GM21390 (cell line): ENCODE results near the gene SLC9A3.

Experiments
- ATAC-seq: cut with Tn5 transposase; IDR thresholded peaks from one replicate; pipeline ENCODE4 v1.9.1; 2021; ENCODE audit not compliant: unreplicated experiment

SLC9A3 gene

DNA sequence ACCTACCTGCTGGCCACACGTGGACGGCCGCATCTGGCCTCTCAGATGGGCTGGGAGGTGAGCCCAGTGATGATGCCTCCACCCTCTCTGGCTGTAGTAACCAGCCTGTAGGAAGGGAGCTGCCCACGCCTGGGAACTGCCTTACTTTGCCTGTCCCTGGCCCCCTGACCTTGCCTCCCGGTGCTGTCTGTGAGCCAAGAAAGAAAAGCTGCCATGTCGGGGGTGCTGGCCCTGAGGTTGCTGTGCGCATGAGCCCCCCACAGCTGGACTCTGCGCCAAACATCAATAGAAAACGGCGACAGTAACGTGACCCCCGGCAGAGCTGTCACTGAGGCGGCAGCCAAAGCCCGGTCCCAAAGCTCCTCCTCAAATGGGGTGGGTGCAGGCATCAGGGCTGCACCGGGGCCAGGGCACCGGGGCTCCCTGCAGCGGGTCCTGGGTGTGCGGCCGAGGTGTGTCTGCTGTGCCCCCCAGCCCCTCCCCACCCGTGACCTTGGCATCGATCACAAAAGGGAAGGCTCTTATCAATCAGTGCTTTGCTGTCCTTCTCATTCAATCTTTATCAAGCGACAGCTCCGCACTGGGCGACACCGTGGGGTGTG lies 15.3 kb upstream of the SLC9A3 start:
- ATAC-seq, result no peak

DNA sequence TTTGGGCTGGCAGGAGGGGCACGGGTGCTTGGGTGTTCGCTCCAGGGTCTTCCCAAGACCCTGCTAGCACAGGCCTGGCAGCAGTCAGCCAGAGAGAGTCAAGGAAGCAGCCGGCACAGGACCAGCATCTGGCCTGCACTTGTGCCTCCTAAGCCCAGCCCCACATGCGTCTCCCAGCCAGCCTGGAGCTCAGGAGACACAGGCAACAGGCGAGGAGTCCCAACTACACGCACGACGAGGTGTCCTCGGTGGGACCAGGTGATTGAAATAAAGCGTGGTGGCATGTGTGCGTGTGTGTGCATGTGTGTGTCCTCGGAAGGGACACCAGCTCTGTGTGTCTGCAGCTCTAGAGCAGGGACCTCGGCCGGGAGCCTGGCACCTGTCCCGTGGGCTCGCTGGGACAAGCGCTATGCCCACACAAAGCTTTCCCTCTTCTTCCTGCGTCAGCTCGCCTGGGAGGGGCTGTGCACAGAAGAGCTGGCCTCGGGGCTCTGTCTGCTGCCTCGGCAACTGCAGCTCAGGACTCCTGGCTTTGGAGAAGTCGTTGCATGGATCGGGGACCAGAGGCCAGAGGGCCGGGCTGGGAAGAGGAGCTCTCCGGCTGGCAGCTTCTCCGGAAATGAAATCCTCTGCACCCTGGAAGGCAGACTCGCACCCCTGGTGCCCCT lies 14.7 kb upstream of the SLC9A3 start:
- ATAC-seq, result no peak

DNA sequence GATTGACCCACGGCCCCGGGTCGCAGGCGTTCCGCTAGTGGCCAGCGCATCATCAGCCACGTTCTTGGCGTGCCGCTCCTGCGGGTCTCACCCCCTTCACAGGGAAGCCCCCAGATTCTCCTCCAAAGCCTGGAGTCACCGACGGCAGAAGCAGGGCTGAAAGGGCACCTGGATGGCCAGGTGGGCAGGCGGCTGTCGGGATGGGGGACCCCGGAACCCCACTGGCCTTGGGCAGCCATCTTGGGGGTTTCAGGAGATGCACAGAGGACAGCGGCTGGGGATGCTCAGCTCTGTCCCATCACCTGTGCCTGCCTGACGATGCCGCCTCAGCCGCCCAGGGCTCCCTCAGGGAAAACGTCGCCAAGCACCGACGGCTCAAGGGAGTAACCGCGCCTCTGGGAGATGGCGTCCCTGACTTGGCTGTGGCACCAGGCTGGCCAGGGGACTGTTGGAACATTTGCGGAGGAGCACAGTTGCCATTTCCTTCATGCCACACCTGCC lies 14.1 kb upstream of the SLC9A3 start:
- no peak for ATAC-seq

DNA sequence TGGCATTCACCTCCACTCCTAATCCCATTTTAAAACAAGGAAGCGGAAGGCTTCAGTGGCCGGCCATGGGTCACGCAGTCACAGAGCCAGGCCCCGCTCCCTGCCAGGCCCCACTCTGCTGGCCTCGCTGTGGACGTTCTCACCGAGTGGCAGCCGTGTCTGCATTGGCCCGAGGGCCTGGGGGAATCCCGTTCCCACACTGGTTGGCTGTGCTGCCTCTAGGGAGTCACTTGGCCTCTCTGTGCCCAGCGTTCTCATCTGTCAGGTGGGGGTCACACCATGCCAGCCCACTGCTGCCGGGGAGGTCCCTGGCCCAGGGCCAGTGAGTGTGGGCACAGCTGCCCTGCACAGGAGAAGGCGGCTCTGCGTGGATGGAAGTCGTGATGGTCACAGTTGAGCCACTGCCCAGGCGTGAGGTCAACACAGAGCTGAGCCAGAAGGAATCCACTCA lies 13.4 kb upstream of the SLC9A3 start:
- ATAC-seq, result no peak

DNA sequence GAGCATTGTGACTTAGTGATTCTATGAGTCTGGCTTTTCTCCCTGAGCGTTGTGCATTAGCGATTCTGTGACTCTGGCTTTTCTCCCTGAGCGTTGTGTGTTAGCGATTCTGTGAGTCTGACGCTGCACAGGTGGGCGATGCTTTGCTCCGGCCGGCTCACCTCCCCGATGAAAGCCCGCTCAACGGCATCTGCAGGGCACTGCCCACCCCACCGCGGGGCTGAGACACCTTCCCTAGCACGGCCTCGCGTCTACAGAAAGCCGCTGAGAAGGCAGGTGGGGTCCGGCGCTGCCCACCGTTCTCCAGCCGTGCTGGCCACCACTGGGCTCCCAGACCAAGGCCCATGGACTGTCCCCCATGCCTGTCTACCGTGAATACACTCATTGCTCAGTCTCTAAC lies 12.8 kb upstream of the SLC9A3 start:
- no peak for ATAC-seq

DNA sequence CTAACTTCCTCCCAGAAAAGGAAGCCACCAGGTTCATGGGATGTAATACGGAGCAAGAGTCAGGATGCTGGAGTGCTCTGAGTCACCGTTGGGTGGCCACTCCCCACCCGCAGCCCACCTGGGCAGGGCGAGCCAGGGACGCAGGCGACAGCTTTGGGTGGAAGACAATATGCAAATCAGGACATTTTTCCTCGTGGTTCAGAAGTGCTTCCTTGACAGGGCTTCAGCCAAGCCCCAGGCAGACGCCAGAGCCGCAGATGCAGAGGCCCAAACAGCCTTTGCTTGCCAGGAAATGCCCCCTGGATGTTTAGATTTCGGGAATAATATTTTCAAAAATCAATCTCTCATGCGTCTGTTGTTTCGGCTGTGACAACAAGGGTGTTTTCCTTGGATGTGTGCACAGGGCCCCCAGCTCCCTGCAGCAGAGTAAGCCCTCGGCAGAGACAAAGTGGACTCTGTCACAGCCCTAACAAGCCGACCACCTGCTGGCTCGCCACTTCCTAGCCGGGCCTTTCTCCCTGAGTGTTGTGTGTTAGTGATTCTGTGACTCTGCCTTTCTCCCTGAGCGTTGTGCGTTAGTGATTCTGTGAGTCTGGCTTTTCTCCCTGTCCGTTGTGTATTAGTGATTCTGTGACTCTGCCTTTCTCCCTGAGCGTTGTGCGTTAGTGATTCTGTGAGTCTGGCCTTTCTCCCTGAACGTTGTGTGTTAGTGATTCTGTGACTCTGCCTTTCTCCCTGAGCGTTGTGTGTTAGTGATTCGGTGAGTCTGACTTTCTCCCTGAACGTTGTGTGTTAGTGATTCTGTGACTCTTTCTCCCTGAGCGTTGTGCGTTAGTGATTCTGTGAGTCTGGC lies 11.8 kb upstream of the SLC9A3 start:
- ATAC-seq, result no peak

DNA sequence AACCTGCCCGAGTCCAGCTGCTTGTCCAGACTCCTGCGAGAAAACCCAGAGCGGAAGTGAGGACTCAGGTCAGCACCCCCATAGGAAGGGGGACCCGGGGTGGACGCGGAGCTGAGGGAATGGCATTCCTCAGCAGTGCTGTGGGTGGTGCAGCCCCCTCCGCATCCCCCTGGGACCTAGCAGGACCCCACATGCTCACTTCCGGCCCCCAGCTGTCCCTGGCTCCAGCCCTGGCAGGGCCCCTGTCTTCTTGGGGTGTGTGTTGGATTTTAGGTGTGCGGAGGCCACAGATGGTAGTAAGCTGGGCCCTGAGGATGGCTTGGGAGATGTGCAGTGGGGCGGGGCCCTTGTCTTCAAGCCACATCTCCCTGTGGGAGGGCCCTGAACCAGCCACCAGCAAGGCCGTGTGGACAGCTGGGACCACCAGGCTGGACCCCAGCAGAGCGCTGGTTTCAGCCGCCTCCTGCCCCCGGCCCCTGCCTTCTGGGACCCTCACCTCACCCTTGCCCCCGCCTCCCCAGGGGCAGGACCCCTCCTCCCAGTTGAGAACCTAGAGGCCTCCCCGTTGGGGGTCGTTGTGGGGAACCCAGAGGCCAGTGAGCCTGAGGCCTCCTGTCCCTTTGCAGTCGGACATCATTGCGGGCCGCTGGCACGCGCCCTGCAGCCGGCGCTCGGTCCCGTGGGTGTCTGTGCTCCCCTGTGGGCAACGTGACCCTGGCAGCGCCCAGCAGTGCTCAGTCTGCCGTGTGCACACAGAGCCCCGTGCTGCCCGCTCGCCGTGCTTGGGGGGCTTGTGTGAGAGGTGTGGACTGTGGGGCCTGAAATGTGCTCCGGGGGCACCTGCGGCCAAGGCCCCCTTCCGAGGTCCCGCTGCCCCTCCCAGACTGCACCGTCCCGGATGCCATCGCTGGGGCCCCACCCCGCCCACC lies 10.8 kb upstream of the SLC9A3 start:
- ATAC-seq, result no peak

DNA sequence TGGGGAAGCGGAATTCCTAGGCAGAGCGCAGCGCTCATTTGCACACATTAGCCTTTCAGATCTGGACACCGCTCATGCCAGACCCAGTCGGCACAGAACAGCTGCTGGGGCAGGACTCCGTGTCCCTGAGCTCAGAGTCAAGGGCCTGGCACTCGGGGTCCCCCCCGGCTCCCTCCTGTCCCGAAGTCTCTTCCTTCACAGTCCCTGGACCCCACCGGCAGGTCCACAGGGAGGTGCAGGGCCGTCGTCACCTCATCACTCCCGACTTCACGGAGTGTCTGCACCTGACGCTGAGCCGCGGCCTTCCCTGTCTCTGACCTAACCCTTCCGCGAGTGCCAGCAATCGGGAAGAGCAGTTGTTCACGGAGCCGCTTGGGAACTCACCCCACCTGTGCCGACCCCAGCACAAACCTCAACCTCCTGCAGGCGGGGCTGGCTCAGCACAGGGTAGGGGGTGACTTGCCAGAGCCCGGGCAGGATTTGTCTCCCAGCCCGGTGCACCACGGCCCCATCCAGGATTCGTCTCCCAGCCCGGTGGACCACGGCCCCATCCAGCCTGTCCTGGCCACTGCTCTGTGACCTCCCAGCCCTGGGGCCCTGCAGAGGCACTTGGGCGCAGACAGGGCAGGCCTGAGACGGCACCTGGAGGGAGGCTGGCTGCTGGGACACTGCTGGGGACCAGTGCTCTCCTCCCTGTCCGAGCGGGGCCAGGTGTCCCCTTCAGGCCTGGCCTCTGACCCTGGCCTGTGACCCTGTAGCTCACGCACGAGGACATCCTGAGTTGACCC lies 9.9 kb upstream of the SLC9A3 start:
- no peak for ATAC-seq

DNA sequence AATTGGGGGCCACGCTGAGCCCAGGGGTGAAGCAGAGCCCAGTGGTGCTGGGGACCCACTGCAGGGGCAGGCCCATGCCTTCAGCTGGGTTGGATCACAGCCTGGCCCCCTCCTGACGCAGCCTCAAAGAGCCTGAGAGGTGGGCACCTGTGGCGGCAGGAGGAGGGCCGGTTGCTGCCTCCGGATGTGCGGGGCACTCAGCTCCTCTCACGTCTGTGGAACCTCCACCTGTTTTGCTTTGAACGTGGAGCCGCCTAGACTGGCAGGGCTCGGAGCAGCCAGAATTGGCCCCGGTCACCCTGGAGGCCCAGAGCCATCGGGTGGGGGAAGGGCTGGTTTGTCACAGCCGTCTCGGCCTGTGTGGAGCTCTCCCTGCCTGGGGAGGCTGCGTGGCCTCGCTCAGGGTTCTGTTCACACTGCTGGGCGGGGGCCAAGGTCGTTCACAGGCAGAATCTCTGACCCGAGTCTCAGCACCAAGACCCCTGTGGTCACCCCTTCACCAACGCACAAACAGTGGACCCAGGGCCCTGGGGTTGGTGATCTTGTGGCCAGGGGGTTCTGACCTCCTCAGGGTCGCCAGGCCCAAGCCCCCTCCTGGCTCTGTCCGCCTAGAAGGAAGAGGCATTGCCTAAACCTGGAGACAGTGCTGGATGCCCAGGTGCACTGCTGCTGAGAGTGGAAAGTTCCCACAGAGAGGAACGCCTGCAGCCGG lies 9.2 kb upstream of the SLC9A3 start:
- no peak for ATAC-seq

DNA sequence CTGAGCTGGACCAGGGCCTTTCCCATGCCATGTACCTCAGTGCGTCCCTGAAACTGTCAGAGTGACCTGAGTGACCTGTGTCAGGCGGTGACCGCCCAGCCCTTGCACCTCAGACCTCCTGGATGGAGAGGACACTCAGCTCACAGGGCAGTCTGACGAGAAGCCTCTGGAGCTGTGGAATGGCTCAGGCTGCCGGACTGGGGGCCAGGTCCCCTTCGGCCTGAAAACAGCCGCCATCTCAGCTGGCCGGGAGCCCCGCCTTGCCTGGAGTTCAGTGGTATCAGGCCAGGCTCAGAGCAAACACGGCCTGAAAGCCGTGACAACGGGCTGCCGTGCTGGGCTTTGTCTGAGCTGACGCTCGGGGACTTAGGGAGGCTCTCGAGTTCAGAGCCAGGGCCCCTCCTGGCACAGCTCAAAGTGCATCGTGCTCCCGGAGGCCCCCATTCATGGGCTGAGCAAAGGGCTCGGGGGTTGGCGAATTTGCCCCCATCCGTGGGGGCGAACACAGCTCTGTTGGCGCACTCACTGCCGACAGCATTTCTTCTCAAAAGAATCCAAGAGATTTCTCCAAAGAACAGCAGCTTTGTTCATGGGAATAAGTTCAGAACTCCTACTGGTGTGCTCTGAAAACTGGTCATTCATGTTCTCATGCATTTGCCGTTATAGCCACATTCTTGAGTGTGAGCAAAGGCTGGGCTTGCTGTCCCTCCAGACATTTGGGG lies 8.4 kb upstream of the SLC9A3 start:
- ATAC-seq, result no peak

DNA sequence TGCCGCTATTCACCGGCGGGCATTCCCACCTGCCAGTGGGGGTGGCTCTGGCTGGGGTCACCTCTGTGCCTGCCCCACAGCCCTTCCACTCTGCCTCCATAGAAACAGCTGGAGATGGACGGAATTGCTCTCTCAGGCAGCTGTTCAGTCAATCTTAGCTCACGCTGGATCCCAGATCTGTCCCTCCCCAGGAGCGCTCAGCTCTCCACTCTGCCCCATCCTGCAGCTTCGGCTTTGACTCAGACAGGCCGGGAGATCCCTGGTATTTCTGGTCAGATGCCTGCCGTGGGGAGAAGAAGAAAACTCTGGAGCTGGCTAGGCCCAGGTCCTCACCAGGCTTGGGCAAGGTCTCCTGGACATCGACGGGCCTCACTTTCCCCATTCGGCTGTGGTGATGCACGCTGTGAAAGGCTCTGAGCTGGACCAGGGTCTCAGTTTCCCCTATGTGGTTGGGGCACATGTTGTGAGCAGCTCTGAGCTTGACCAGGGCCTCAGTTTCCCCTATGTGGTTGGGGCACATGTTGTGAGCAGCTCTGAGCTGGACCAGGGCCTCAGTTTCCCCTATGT lies 7.6 kb upstream of the SLC9A3 start:
- ATAC-seq, result no peak

DNA sequence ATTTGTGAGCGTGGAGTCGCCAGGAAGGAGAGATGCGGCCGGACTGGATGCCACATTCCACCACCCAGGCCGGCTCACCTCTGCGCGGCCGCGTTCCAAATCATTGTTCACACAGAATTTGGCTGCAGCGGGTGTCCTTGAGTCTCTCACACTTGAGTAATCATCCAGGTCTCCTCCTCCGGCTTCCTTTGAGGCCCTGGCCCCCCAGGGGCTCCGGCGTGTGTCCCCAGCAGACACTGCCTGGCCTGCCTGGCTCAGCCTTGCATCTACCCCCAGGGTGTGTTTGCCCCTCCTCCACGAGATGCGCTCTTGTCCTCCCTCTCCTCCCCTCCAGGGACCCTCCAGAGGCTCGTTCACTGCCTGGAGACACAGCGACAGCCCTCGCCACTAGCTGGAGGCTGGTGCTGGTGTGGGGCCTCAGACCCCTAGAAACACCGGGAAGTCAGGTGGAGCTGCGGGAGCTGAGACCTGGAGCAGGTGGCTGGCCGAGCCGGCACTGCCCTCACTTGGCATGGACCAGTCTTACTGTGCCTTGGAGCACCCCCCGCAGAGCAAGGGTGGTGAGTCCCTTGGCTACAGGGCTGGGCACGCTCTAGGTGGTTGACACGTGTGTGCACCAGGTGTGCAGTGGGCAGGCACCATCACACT lies 7.0 kb upstream of the SLC9A3 start:
- ATAC-seq, result no peak

DNA sequence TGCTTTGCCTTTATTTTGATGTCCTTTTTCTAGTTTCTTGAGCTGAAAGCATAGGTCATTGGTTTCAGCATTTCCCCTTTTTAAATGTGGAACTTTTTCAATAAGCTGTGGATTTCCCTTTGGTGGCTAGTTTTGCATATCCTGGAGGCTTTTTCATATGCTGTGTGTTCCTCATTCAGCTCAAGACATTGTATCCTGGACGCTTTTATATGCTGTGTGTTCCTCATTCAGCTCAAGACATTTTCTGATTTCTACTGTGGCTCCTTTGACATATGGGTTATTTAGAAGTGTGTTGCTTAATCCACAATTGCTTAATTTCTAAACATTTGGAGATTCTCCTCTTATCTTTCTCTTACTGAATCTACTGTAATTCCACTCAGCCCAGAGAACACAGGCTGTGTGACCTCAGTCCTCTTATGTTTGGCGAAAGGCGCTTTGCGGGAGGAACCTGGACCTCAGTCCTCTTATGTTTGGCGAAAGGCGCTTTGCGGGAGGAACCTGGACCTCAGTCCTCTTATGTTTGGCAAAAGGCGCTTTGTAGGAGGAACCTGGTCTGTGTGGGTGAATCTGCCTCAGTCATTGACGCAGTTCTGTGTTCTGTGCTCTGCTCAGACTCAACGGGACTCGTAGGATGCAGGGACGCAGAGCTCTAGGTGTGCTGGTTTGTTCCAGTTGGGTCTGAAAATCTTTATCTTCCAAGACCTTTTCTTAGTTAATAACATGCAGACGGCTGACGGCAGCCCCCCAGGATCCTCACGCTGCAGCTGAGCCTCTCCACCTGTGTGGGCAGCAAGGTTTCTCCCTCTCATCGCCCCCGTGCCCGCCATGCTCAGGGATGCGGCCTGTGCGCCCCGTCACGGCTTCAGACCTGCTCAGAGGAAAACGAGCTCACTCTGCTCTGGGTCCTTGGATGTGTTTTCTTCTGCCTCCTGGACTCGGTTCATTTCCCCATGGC lies 6.0 kb upstream of the SLC9A3 start:
- no peak for ATAC-seq

DNA sequence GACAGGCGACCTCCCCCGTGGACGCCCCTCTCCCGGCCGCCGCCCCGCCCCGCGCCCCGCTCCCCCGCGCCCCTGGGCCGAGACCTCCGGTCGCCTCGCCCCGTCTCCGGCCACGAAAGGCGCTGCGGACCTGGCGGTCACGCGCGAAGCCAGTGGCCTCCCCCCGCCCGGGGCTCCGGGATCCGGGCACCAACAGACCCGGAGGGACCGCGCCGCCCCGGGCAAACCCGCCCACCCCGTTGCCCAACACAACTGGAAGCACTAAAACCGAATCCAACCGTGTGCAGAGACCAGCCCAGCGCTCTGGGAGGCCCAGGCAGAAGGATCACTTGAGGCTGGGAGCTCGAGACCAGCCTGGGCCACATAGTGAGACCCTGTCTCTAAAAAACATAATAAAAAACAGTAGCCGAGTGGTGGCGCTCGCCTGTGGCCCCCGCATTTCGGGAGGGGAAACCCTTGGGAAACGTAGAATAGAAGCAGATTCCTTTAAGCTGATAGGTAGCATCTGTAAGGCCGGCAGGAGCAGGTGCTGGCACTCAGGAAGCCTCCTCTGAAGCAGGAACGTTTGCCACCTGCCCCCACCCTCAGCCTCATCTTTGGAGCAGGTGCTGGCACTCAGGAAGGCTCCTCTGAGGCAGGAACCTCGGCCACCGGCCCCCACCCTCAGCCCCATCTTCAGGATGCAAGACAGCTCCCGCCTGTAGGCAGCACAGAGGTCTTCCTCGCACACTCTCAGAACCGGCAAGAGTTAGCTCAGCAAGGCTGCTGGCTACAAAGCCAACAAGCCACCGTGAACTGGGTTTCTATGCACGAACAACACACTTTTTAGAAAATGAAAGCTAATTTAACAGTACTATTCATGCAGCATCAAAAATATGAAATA lies 4.6 kb upstream of the SLC9A3 start:
- no peak for ATAC-seq

DNA sequence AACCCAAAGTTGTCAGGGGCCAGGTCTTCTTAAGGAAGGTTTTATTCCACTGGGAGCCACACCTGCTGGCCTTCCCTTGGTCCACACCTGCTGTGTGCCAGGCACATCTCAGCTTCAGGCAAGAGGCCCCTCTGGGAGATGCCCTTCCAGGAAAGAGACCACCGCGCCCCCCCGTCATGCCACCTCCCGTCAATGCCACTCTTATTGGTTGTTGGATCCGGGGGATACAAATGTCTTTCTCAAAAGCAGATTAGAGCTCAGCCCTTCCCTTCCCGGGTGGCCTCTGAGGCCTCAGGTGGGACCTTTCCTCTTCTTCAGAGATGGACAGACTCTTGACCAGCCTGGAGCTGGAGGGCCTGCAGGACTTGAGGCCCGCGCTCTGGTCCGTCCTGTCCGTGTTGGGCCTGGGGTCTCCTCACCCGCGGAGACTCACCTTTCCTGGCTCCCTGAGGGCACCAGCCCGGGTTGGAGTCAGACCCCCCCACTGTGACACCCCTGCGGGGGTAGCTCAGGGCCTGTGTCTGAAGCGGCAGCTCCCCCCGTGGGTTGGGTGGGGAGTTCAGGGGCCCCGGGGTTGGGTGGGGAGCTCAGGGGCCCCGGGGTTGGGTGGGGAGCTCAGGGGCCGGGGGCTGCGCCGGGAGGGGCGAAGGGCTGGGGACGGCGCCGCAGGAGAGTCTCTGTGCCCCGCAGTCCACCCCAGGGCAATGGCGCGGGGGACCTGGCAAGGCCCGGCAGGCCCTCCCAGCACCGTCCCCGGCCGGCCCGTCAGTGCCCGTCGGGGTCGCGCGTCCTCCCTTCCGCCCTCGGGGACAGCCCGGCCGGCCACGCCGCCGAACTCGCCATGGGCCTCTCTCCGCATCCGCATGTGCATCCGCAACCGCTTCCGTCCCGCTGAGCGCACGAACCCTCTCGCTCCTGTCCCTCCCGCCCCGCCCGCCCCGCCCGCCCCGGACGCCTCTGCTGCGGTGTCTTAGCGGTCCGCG lies 3.7 kb upstream of the SLC9A3 start:
- ATAC-seq, result no peak
